ENCODE data around the gene HS2ST1.

GRCh38 chr1:87119541-87120140 is 205.2 kb downstream of the HS2ST1 start:
- TF ChIP-seq, protein P1, sequence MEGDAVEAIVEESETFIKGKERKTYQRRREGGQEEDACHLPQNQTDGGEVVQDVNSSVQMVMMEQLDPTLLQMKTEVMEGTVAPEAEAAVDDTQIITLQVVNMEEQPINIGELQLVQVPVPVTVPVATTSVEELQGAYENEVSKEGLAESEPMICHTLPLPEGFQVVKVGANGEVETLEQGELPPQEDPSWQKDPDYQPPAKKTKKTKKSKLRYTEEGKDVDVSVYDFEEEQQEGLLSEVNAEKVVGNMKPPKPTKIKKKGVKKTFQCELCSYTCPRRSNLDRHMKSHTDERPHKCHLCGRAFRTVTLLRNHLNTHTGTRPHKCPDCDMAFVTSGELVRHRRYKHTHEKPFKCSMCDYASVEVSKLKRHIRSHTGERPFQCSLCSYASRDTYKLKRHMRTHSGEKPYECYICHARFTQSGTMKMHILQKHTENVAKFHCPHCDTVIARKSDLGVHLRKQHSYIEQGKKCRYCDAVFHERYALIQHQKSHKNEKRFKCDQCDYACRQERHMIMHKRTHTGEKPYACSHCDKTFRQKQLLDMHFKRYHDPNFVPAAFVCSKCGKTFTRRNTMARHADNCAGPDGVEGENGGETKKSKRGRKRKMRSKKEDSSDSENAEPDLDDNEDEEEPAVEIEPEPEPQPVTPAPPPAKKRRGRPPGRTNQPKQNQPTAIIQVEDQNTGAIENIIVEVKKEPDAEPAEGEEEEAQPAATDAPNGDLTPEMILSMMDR (optimal IDR thresholded peaks at IDR 0.05 in 1 of 3, IDR thresholded peaks at IDR 0.05 in 1 of 3, conservative IDR thresholded peaks at IDR 0.05 in 1 of 3; ENCODE audit: extremely low read depth in 1 of 3, insufficient read depth in 2 of 3, low read length in 3 of 3), result no peak
- TF ChIP-seq EZH2 (IDR thresholded peaks at IDR 0.05; ENCODE audit: low read length), result no peak

All from keratinocyte (primary cell).